Measurements from ENCODE around the gene PYGO1. TPM values are rescaled to one million over a fixed set of nuclear protein-coding genes. Genes with fewer than 3 reads are reported as not detected.
"Not testable (repeated sequence)": the region's sequence is repeated elsewhere in the genome, so short reads cannot be mapped to it uniquely, and the experiment has no call there.

PYGO1 gene
- total RNA-seq, 1 donor from 2014 or later = 9.3 TPM

GRCh38 chr15:55513621-55514413 lies 74.3 kb downstream of the PYGO1 start:
- H3K4me3 ChIP-seq; H4K20me1 ChIP-seq (ENCODE audit: low read depth); H3K9me3 ChIP-seq (ENCODE audit: low read depth); H3K4me3 Mint-ChIP-seq; H3K36me3 ChIP-seq; H3K27ac ChIP-seq; H3F3A ChIP-seq (ENCODE audit: low read depth); H3K79me2 ChIP-seq (ENCODE audit: low read depth); H3K9ac ChIP-seq; H3K4me2 ChIP-seq; H3K27me3 Mint-ChIP-seq (ENCODE audit: insufficient read depth, low read depth); H3K4me1 ChIP-seq; H3K36me3 Mint-ChIP-seq; H3K9me3 Mint-ChIP-seq; H3K27me3 ChIP-seq: not testable (repeated sequence)
- H2AFZ ChIP-seq (replicated peaks) = peak overlapping the region; percentile 89
- Mint-ChIP-seq H3K27ac (peak overlapping the region; percentile 17), H3K4me1 (peaks cover 14% of the 10 kb centered on the region)
- peak; percentile 61 for TF ChIP-seq CTCF (IDR thresholded peaks at IDR 0.05)
- peak; percentile 58 for DNase-seq (ENCODE audit: low spot score)

GRCh38 chr15:55513152-55513551 lies 75.0 kb downstream of the PYGO1 start:
- no peaks in the 10 kb centered on the region for H3F3A ChIP-seq (ENCODE audit: low read depth)
- H3K27ac ChIP-seq = no peak overlapping the region
- no peaks in the 10 kb centered on the region for H3K36me3 ChIP-seq
- no peaks in the 10 kb centered on the region for H3K9me3 ChIP-seq (ENCODE audit: low read depth)
- no peak overlapping the region for H3K9ac ChIP-seq
- peaks cover 4% of the 10 kb centered on the region for H3K4me1 ChIP-seq
- TF ChIP-seq EZH2phosphoT487 (IDR thresholded peaks at IDR 0.05) (no peak), EZH2 (IDR thresholded peaks at IDR 0.05) (no peak), CTCF (IDR thresholded peaks at IDR 0.05) (no peak)
- H3K4me3 ChIP-seq = no peak overlapping the region
- no peak for DNase-seq (ENCODE audit: low spot score)
- no peaks in the 10 kb centered on the region for H4K20me1 ChIP-seq (ENCODE audit: low read depth)
- no peaks in the 10 kb centered on the region for H3K9me3 Mint-ChIP-seq
- H3K79me2 ChIP-seq (ENCODE audit: low read depth) = no peaks in the 10 kb centered on the region
- H3K4me3 Mint-ChIP-seq = no peak overlapping the region
- no peaks in the 10 kb centered on the region for H3K27me3 ChIP-seq
- peak overlapping the region; percentile 30 for H3K27ac Mint-ChIP-seq
- no peak overlapping the region for H3K4me2 ChIP-seq
- peak overlapping the region; percentile 89 for H2AFZ ChIP-seq (replicated peaks)
- H3K27me3 Mint-ChIP-seq (ENCODE audit: insufficient read depth, low read depth) = peaks cover 7% of the 10 kb centered on the region
- peaks cover 14% of the 10 kb centered on the region for H3K4me1 Mint-ChIP-seq
- no peaks in the 10 kb centered on the region for H3K36me3 Mint-ChIP-seq

DNA sequence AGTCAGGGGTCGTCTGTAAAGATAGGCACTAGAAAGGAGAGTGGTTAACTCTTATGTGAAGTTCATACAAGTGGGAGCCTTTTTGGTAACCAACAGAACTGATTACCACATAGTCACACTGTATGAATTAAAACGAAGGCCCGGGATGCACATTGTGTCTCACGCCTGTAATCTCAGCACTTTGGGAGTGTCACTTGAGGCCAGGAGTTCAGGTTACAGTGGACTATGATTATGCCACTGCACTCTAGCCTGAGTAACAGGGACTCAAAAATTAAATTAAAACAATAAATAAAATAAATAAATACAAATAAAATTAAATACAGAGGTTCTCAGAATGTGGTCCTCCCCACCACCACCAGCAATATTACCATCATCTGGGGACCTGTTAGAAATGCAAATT lies 80.6 kb downstream of the PYGO1 start:
- H3K4me1 Mint-ChIP-seq = peaks cover 2% of the 10 kb centered on the region
- Histone ChIP-seq H3K4me1 (no peaks in the 10 kb centered on the region), H3K36me3 (no peaks in the 10 kb centered on the region), H2AFZ (replicated peaks) (no peak overlapping the region), H3K27ac (no peak overlapping the region), H3K9me3 (ENCODE audit: low read depth) (no peaks in the 10 kb centered on the region), H3K79me2 (ENCODE audit: low read depth) (no peaks in the 10 kb centered on the region), H4K20me1 (ENCODE audit: low read depth) (no peaks in the 10 kb centered on the region), H3K4me2 (no peak overlapping the region), H3K9ac (no peak overlapping the region), H3F3A (ENCODE audit: low read depth) (no peaks in the 10 kb centered on the region), H3K27me3 (no peaks in the 10 kb centered on the region), H3K4me3 (no peak overlapping the region)
- TF ChIP-seq EZH2 (IDR thresholded peaks at IDR 0.05) = no peak
- TF ChIP-seq EZH2phosphoT487 (IDR thresholded peaks at IDR 0.05) = no peak
- TF ChIP-seq CTCF (IDR thresholded peaks at IDR 0.05) = no peak
- no peak for DNase-seq (ENCODE audit: low spot score)
- H3K4me3 Mint-ChIP-seq = no peak overlapping the region
- no peaks in the 10 kb centered on the region for H3K36me3 Mint-ChIP-seq
- H3K27me3 Mint-ChIP-seq (ENCODE audit: insufficient read depth, low read depth) = peaks cover 5% of the 10 kb centered on the region
- no peak overlapping the region for H3K27ac Mint-ChIP-seq
- H3K9me3 Mint-ChIP-seq = no peaks in the 10 kb centered on the region

GRCh38 chr15:55505407-55505806 lies 82.7 kb downstream of the PYGO1 start:
- H3K27me3 ChIP-seq; H3K4me1 ChIP-seq; H3K36me3 Mint-ChIP-seq; H3F3A ChIP-seq (ENCODE audit: low read depth); H3K4me2 ChIP-seq; H4K20me1 ChIP-seq (ENCODE audit: low read depth); H3K9me3 ChIP-seq (ENCODE audit: low read depth); H3K4me1 Mint-ChIP-seq; H3K9me3 Mint-ChIP-seq; DNase-seq (ENCODE audit: low spot score); H3K79me2 ChIP-seq (ENCODE audit: low read depth); H3K27ac Mint-ChIP-seq; H3K27me3 Mint-ChIP-seq (ENCODE audit: insufficient read depth, low read depth); H2AFZ ChIP-seq (replicated peaks); H3K9ac ChIP-seq; H3K4me3 Mint-ChIP-seq; H3K27ac ChIP-seq; H3K36me3 ChIP-seq; H3K4me3 ChIP-seq: not testable (repeated sequence)

All from neural progenitor cell (in vitro differentiated cells).